PFSK-1 (cell line): Measurements from ENCODE around the gene HSPA12A.

Experiments used
- FOXP2 ChIP-seq: optimal IDR thresholded peaks from 2 replicates; pipeline ENCODE3; 2011; ENCODE audit warnings: borderline replicate concordance, control low read depth, inconsistent platforms; ENCODE audit not compliant: insufficient read depth; ENCODE audit errors: extremely low read length, extremely low read depth
- POLR2AphosphoS5 ChIP-seq: IDR thresholded peaks from 2 replicates; pipeline ENCODE4 v1.6.1; 2012; ENCODE audit warnings: low read depth, mild to moderate bottlenecking, control low read depth, low read length, moderate library complexity
- SIN3A ChIP-seq: IDR thresholded peaks from 2 replicates; pipeline ENCODE4 v1.6.1; 2012; ENCODE audit warnings: mild to moderate bottlenecking, low read length, moderate library complexity, borderline replicate concordance; ENCODE audit not compliant: insufficient read depth
- TAF1 ChIP-seq: IDR thresholded peaks from 2 replicates; pipeline ENCODE4 v1.6.1; 2012; ENCODE audit warnings: low read length, control low read depth, borderline replicate concordance; ENCODE audit not compliant: insufficient read depth
- TF ChIP-seq, protein P1 (sequence below), 2 experiments: IDR thresholded peaks; 2 replicates each; pipeline versions ENCODE4 v1.6.1 to v1.8.0; 2011 to 2012; ENCODE audit warnings: low read depth in 2 of 2, low read length in 2 of 2, control low read depth in 1 of 2, inconsistent platforms in 1 of 2, mild to moderate bottlenecking in 1 of 2, moderate library complexity in 1 of 2; ENCODE audit not compliant: insufficient read depth in 1 of 2

The HSPA12A gene

DNA sequence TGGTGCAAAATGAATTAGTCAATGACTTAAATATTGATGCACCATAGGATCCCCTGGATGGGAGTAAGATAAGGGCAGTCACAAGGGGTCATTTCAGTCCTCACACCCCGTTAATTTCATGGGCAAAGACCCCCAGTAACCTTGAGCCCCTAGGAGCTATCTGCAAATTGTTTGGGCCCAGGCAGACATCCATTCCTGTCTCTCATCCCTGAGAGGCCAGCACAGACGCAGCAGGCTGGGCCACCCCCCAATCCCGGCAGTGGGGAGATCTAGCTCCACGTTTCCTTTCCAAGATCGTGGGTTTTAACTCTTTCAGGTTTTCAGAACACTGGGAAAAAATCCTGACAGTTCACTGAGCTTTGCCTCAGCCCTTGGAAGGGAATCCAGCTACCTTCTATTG is 81.5 kb downstream of the HSPA12A start:
- no peak for TF ChIP-seq POLR2AphosphoS5
- no peak for TF ChIP-seq SIN3A
- no peak for TF ChIP-seq TAF1
- TF ChIP-seq FOXP2: no peak
- TF ChIP-seq, protein P1, sequence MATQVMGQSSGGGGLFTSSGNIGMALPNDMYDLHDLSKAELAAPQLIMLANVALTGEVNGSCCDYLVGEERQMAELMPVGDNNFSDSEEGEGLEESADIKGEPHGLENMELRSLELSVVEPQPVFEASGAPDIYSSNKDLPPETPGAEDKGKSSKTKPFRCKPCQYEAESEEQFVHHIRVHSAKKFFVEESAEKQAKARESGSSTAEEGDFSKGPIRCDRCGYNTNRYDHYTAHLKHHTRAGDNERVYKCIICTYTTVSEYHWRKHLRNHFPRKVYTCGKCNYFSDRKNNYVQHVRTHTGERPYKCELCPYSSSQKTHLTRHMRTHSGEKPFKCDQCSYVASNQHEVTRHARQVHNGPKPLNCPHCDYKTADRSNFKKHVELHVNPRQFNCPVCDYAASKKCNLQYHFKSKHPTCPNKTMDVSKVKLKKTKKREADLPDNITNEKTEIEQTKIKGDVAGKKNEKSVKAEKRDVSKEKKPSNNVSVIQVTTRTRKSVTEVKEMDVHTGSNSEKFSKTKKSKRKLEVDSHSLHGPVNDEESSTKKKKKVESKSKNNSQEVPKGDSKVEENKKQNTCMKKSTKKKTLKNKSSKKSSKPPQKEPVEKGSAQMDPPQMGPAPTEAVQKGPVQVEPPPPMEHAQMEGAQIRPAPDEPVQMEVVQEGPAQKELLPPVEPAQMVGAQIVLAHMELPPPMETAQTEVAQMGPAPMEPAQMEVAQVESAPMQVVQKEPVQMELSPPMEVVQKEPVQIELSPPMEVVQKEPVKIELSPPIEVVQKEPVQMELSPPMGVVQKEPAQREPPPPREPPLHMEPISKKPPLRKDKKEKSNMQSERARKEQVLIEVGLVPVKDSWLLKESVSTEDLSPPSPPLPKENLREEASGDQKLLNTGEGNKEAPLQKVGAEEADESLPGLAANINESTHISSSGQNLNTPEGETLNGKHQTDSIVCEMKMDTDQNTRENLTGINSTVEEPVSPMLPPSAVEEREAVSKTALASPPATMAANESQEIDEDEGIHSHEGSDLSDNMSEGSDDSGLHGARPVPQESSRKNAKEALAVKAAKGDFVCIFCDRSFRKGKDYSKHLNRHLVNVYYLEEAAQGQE (IDR thresholded peaks at IDR 0.05; ENCODE audit: insufficient read depth in 1 of 2, low read depth in 2 of 2, low read length in 2 of 2): no peak

DNA sequence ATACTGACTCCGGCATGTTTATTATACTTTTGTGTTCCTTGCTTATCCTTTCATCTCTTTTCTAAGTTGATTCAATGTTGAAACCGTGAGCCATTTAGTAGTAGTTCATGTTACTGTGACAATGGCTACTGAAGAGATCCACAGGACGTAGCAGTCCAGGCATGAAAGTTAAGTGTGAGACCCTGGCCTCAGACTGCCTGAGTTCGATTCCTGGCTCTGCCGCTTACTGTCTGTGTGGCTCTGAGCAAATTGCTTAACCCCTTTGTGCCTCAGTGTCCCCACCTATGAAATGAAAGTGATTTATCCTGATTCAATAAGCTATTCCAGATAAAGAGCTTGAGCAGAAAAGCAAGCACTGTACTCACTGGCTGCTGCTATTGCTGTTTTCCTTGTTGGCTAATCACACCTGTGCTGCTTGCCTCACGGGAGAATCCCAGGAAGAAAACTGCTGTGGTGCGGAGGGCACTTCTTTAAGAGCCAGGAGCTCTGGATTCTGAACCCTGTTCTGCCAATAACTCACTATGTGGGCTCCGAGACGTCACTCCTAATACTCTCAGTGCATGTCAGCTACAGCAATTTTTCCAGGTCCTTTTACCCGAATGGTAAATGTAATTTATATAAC is 83.2 kb downstream of the HSPA12A start:
- no peak for TF ChIP-seq TAF1
- TF ChIP-seq, protein P1 (IDR thresholded peaks at IDR 0.05; ENCODE audit: insufficient read depth in 1 of 2, low read depth in 2 of 2, low read length in 2 of 2): no peak

DNA sequence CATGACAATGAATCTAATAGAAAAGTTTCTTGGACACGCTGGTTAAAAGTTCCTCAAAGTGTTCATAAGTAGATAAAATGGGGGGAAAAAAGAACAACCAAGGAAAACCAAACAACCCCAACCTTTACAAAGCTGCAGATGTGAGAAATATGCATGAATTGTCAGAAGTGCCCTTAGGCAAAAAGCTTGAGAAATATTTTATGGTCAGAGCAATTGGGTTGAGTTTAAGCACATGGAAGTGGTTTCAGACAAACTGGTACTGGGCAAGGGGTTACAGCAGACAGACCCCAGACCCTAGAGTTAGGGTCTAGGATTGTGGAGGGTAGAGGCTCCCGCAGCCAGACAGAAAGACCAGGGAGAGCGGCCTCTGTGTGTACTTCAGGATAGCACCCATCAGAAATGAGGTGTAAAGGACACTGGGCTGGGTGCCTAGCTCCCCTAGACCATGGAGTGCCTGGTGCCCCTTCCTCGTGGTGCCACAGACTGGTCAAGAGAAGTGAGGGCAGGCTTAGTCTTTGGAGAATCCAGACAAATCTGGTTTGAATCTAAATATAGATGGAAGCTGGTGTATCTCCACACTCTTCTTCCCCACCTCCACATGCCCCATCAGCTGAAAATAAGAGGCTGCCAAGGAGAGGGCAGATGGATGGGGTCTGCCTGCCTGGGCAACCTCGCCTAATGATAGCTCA is 84.4 kb downstream of the HSPA12A start:
- TF ChIP-seq FOXP2 (no peak), POLR2AphosphoS5 (no peak), TAF1 (no peak), SIN3A (no peak)
- TF ChIP-seq, protein P1 (IDR thresholded peaks at IDR 0.05; ENCODE audit: insufficient read depth in 1 of 2, low read depth in 2 of 2, low read length in 2 of 2): no peak

DNA sequence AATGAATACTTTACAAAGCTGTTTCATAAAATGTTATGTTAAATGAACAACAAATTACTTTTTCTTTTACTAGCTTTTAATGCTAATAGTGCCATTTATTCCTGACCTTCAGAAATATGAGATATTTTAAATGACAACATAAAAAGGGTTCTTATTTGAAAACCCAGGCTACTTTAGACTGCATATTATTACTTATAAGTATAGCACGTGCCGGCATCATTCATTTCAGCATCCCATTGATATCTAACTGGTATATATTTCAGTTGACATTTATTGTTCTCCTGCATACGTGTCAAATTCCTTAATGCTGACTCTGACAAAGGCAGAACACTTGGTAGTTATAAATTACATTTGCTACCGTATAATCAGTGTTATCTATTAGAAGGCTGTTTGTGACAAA is 86.3 kb downstream of the HSPA12A start:
- TF ChIP-seq SIN3A (no peak), FOXP2 (no peak), POLR2AphosphoS5 (no peak), TAF1 (no peak)
- TF ChIP-seq, protein P1 (IDR thresholded peaks at IDR 0.05; ENCODE audit: insufficient read depth in 1 of 2, low read depth in 2 of 2, low read length in 2 of 2): no peak

DNA sequence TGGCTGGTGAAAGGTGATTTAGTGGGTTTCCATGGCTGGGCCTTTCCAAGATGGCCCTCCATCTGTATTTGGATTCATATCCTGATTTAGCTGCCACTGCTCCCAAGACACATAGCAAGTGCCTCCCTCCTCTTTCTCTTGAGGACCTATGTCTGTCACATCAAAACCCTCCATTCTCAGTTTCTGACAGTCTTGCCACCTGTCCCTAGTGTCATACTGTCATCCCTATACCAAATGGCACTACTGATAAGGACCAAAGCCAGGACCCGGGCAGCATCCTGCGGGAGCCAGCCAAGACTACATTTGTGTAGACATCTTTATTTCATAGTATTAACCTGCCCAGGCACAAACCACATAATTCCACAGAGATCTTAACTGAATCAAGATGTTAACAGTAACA is 86.8 kb downstream of the HSPA12A start:
- TF ChIP-seq POLR2AphosphoS5: no peak
- no peak for TF ChIP-seq FOXP2
- no peak for TF ChIP-seq TAF1
- TF ChIP-seq, protein P1 (IDR thresholded peaks at IDR 0.05; ENCODE audit: insufficient read depth in 1 of 2, low read depth in 2 of 2, low read length in 2 of 2): no peak
- TF ChIP-seq SIN3A: no peak
